Neuron (in vitro differentiated cells): ENCODE data around the gene HSPA1L.
"Not testable (repeated sequence)": the region's sequence is repeated elsewhere in the genome, so short reads cannot be mapped to it uniquely, and the experiment has no call there.

Source experiments
- H2AFZ ChIP-seq: one replicate; pipeline ENCODE4 v1.6.1; 2013; ENCODE audit warnings: low read depth, mild to moderate bottlenecking, inconsistent platforms, low read length, moderate library complexity
- H3K27me3 ChIP-seq: one replicate; pipeline ENCODE4 v1.6.1; 2013; ENCODE audit warnings: low read length; ENCODE audit not compliant: insufficient read depth
- H3K36me3 ChIP-seq: one replicate; pipeline ENCODE4 v1.6.1; 2013; ENCODE audit warnings: low read length; ENCODE audit not compliant: insufficient read depth
- H3K4me1 ChIP-seq: one replicate; pipeline ENCODE4 v1.6.1; 2013; ENCODE audit warnings: low read length; ENCODE audit not compliant: insufficient read depth
- H3K4me3 ChIP-seq: 2 replicates; pipeline ENCODE4 v1.5.1; 2013; ENCODE audit warnings: mild to moderate bottlenecking, low read length, moderate library complexity
- H3K9me3 ChIP-seq: one replicate; pipeline ENCODE4 v1.6.1; 2013; ENCODE audit warnings: low read length

The HSPA1L gene

GRCh38 chr6:31817929-31818511 lies 2.9 kb upstream of the HSPA1L start:
- not testable (repeated sequence) for H3K4me1 ChIP-seq, H3K27me3 ChIP-seq, H3K4me3 ChIP-seq, H3K9me3 ChIP-seq, H3K36me3 ChIP-seq, H2AFZ ChIP-seq

DNA sequence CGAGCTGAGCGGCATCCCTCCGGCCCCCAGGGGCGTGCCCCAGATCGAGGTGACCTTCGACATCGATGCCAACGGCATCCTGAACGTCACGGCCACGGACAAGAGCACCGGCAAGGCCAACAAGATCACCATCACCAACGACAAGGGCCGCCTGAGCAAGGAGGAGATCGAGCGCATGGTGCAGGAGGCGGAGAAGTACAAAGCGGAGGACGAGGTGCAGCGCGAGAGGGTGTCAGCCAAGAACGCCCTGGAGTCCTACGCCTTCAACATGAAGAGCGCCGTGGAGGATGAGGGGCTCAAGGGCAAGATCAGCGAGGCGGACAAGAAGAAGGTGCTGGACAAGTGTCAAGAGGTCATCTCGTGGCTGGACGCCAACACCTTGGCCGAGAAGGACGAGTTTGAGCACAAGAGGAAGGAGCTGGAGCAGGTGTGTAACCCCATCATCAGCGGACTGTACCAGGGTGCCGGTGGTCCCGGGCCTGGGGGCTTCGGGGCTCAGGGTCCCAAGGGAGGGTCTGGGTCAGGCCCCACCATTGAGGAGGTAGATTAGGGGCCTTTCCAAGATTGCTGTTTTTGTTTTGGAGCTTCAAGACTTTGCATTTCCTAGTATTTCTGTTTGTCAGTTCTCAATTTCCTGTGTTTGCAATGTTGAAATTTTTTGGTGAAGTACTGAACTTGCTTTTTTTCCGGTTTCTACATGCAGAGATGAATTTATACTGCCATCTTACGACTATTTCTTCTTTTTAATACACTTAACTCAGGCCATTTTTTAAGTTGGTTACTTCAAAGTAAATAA lies 2.2 kb upstream of the HSPA1L start:
- not testable (repeated sequence) for H3K9me3 ChIP-seq, H3K36me3 ChIP-seq, H3K4me1 ChIP-seq, H3K27me3 ChIP-seq, H2AFZ ChIP-seq
- peak overlapping the region; percentile 38 for H3K4me3 ChIP-seq

- Histone ChIP-seq H2AFZ (no peak overlapping the region), H3K4me1 (no peaks in the 10 kb centered on the region), H3K4me3 (no peak overlapping the region), H3K27me3 (no peaks in the 10 kb centered on the region), H3K36me3 (no peaks in the 10 kb centered on the region), H3K9me3 (peaks cover 2% of the 10 kb centered on the region)
Observed at GRCh38 chr6:31814677-31815024, 432 bp downstream of the HSPA1L start.

GRCh38 chr6:31813465-31813849 lies 1.6 kb downstream of the HSPA1L start:
- no peak overlapping the region for H3K4me3 ChIP-seq
- no peaks in the 10 kb centered on the region for H3K36me3 ChIP-seq
- H3K9me3 ChIP-seq: peaks cover 2% of the 10 kb centered on the region
- H3K27me3 ChIP-seq: no peaks in the 10 kb centered on the region
- no peak overlapping the region for H2AFZ ChIP-seq
- no peaks in the 10 kb centered on the region for H3K4me1 ChIP-seq

DNA sequence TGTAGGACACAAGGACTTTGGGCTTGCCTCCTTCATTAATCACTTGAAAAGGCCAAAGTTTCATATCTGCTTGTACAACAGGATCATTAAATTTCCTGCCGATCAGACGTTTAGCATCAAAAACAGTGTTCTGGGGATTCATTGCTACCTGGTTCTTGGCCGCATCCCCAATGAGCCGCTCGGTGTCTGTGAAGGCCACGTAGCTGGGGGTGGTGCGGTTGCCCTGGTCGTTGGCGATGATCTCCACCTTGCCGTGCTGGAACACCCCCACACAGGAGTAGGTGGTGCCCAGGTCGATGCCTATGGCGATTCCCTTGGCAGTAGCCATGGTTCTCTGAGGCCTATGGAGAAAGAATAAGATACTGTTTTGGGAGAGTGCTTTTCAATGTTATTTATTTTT lies 3.4 kb downstream of the HSPA1L start:
- H3K4me1 ChIP-seq: no peaks in the 10 kb centered on the region
- no peaks in the 10 kb centered on the region for H3K27me3 ChIP-seq
- H2AFZ ChIP-seq: no peak overlapping the region
- H3K4me3 ChIP-seq: no peak overlapping the region
- no peaks in the 10 kb centered on the region for H3K36me3 ChIP-seq
- peaks cover 2% of the 10 kb centered on the region for H3K9me3 ChIP-seq

- not testable (repeated sequence) for H2AFZ ChIP-seq, H3K27me3 ChIP-seq, H3K9me3 ChIP-seq, H3K4me3 ChIP-seq, H3K4me1 ChIP-seq
- peaks cover 12% of the 10 kb centered on the region for H3K36me3 ChIP-seq
Observed at GRCh38 chr6:31808599-31808998, 6.5 kb downstream of the HSPA1L start.

GRCh38 chr6:31806470-31807272 lies 8.4 kb downstream of the HSPA1L start, which contains the start of gene LSM2:
Gene LSM2 (minus strand): TSS chr6:31806966. CDS start chr6:31806757, 209 bp downstream.
- Histone ChIP-seq H2AFZ (peak within 1 kb of the TSS; percentile 70), H3K4me1 (peaks cover 9% of the 10 kb centered on the region), H3K36me3 (peaks cover 20% of the 10 kb centered on the region), H3K4me3 (peak within 1 kb of the TSS; percentile 85), H3K27me3 (no peaks in the 10 kb centered on the region), H3K9me3 (no peaks in the 10 kb centered on the region)

GRCh38 chr6:31805939-31806469 lies 9.1 kb downstream of the HSPA1L start:
- Histone ChIP-seq H3K9me3 (no peaks in the 10 kb centered on the region), H3K27me3 (no peaks in the 10 kb centered on the region), H3K36me3 (peaks cover 25% of the 10 kb centered on the region), H3K4me1 (peaks cover 9% of the 10 kb centered on the region), H2AFZ (peak overlapping the region; percentile 70), H3K4me3 (peak overlapping the region; percentile 85)

GRCh38 chr6:31801031-31801927 lies 13.8 kb downstream of the HSPA1L start:
- peaks cover 44% of the 10 kb centered on the region for H3K36me3 ChIP-seq
- H3K4me1 ChIP-seq, H3K27me3 ChIP-seq, H3K4me3 ChIP-seq, H2AFZ ChIP-seq, H3K9me3 ChIP-seq: not testable (repeated sequence)

GRCh38 chr6:31799781-31800180 lies 15.3 kb downstream of the HSPA1L start:
- Histone ChIP-seq H2AFZ (no peak overlapping the region), H3K9me3 (no peaks in the 10 kb centered on the region), H3K4me3 (no peak overlapping the region), H3K36me3 (peaks cover 41% of the 10 kb centered on the region), H3K27me3 (no peaks in the 10 kb centered on the region), H3K4me1 (no peaks in the 10 kb centered on the region)

DNA sequence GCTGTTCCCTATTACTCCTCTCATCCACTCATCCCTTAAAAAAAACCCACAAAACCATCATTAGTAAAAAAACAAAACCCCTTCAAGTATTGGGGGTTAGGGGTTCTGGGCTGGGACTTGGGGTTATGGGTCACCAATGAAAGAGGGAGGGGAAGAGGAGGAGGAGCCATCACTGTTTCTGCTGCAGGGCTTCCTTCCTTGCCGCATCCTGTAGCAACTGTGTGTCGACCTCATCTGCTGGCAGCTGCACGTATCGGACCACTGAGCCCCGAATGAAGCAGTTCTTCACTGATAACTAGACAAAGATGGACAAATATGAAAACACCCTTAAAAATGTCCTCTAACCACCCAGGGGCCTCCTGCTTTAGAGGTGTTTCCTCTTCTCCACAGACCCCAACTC lies 17.5 kb downstream of the HSPA1L start:
- Histone ChIP-seq H3K4me1 (peaks cover 13% of the 10 kb centered on the region), H3K4me3 (no peak overlapping the region), H2AFZ (no peak overlapping the region), H3K36me3 (peaks cover 27% of the 10 kb centered on the region), H3K27me3 (no peaks in the 10 kb centered on the region), H3K9me3 (no peaks in the 10 kb centered on the region)

DNA sequence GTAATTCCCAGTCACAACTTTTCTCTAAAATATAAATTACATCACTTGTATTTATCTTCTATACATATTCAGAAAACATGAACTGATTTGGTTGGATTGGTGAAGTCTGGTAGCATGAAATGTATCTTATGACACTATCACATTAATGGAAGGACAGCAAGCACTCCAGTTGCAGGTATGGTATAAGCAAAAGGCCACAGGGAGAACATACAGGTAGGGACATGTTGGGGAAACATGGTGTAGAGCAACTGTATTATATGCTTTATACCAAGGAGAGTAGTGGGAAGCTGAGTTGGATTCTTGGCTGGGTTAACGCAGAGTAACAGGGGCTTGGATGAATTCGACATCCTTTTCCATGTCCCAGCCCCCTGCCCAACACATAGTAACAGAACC lies 18.1 kb downstream of the HSPA1L start:
- Histone ChIP-seq H2AFZ (no peak overlapping the region), H3K9me3 (no peaks in the 10 kb centered on the region), H3K4me1 (peaks cover 13% of the 10 kb centered on the region), H3K27me3 (no peaks in the 10 kb centered on the region), H3K36me3 (peaks cover 32% of the 10 kb centered on the region), H3K4me3 (no peak overlapping the region)
